Tibial nerve (tissue), 4 donors: Measurements from ENCODE around the gene CDH4. TPM values are rescaled to one million over a fixed set of nuclear protein-coding genes. Genes with fewer than 3 reads are reported as not detected.

Experiments used
- DNase-seq, 2 donors: peaks; one replicate each; pipeline ENCODE4 v3.0.0-alpha.2; 2019; ENCODE audit warnings: low spot score in 2 of 2
- H3K27ac ChIP-seq, 4 donors: fragments of 200-600 bp; sonication (generic) in 3 of 4; one replicate each; pipeline ENCODE4 v1.5.1; 2017 to 2019; ENCODE audit warnings: mild to moderate bottlenecking in 1 of 4
- H3K27me3 ChIP-seq, 2 donors: fragments of 200-600 bp; sonication (generic) in 1 of 2; one replicate each; pipeline versions ENCODE4 v1.5.1 to v1.6.0; 2017 to 2019
- H3K36me3 ChIP-seq, 3 donors: fragments of 200-600 bp; sonication (generic); one replicate each; pipeline ENCODE4 v1.5.1; 2018 to 2019
- H3K4me1 ChIP-seq, 4 donors: fragments of 200-600 bp; sonication (generic) in 3 of 4; one replicate each; pipeline ENCODE4 v1.5.1; 2017 to 2019
- H3K4me3 ChIP-seq, 4 donors: fragments of 200-600 bp; sonication (generic) in 3 of 4; one replicate each; pipeline ENCODE4 v1.5.1; 2017 to 2019; ENCODE audit warnings: mild to moderate bottlenecking in 1 of 4, moderate library complexity in 1 of 4
- H3K9me3 ChIP-seq, 4 donors: fragments of 200-600 bp; sonication (generic) in 3 of 4; one replicate each; pipeline ENCODE4 v1.5.1; 2017 to 2019
- CTCF ChIP-seq, 5 experiments: fragments of 200-600 bp in 3 of 5; fragments of 450-650 bp in 2 of 5; sonication (generic) in 3 of 5; IDR thresholded peaks; one replicate each; pipeline ENCODE4 v1.5.1; 2016 to 2019; ENCODE audit warnings: antibody characterized with exemption in 5 of 5, mild to moderate bottlenecking in 3 of 5, moderate library complexity in 2 of 5
- EP300 ChIP-seq, 2 donors: sonication (generic); formaldehyde crosslinking; IDR thresholded peaks; one replicate each; pipeline ENCODE4 v1.6.1; 2017; ENCODE audit warnings: antibody characterized with exemption in 2 of 2, mild to moderate bottlenecking in 1 of 2
- POLR2A ChIP-seq, 2 donors: fragments of 450-650 bp; IDR thresholded peaks; one replicate each; pipeline ENCODE4 v1.6.1; 2017; ENCODE audit warnings: antibody characterized with exemption in 2 of 2, mild to moderate bottlenecking in 2 of 2, moderate library complexity in 2 of 2
- WGBS, 2 donors: methylation state at CpG; one replicate each; pipeline ENCODE4 v1.1.5; 2018; 5-methylcytosine and 5-hydroxymethylcytosine counted together
- total RNA-seq, 4 donors: library from RNA; depleted of rRNA; stranded (reverse); fragments of >200 nt; gene quantifications; one replicate each; pipeline ENCODE4 v1.1.0, GENCODE V29; 2016

Gene CDH4
- total RNA-seq, 4 donors from 2014 or later: 0.78 to 2.3 (median 1.0) TPM

- TF ChIP-seq POLR2A (IDR thresholded peaks at IDR 0.05): no peak
- TF ChIP-seq CTCF (IDR thresholded peaks at IDR 0.05): no peak
- TF ChIP-seq EP300 (IDR thresholded peaks at IDR 0.05): no peak
These were observed 286.8 kb downstream of the CDH4 start for GRCh38 chr20:61538943-61539265.

GRCh38 chr20:61539706-61540360 lies 287.8 kb downstream of the CDH4 start:
- WGBS, 2 donors: 91 to 95% methylated on average over 19 of the region's 19 CpGs
- Histone ChIP-seq H3K36me3 (no peaks in the 10 kb centered on the region), H3K4me1 (no peaks in the 10 kb centered on the region), H3K9me3 (no peaks in the 10 kb centered on the region), H3K27ac (no peak overlapping the region), H3K27me3 (no peaks in the 10 kb centered on the region), H3K4me3 (no peak overlapping the region)
- TF ChIP-seq EP300 (IDR thresholded peaks at IDR 0.05) (no peak), CTCF (IDR thresholded peaks at IDR 0.05) (no peak), POLR2A (IDR thresholded peaks at IDR 0.05) (no peak)
- no peak for DNase-seq

More at GRCh38 chr20:61538943-61539265, 286.8 kb downstream of the CDH4 start:
- 83 to 87% methylated on average over 8 of the region's 8 CpGs for WGBS, 2 donors
- Histone ChIP-seq H3K9me3 (no peaks in the 10 kb centered on the region), H3K27me3 (no peaks in the 10 kb centered on the region), H3K4me1 (no peaks in the 10 kb centered on the region), H3K4me3 (no peak overlapping the region), H3K36me3 (no peaks in the 10 kb centered on the region), H3K27ac (no peak overlapping the region)
- DNase-seq: no peak

- TF ChIP-seq POLR2A (IDR thresholded peaks at IDR 0.05): no peak
- no peak for TF ChIP-seq EP300 (IDR thresholded peaks at IDR 0.05)
- TF ChIP-seq CTCF (IDR thresholded peaks at IDR 0.05): no peak
- H3K9me3 ChIP-seq: no peaks in the 10 kb centered on the region
- no peak overlapping the region for H3K4me3 ChIP-seq
- H3K27ac ChIP-seq: no peak overlapping the region
- no peak for DNase-seq
- H3K27me3 ChIP-seq: no peaks in the 10 kb centered on the region
- 88 to 89% methylated on average over 7 of the region's 7 CpGs for WGBS, 2 donors
- no peaks in the 10 kb centered on the region for H3K36me3 ChIP-seq
- H3K4me1 ChIP-seq: no peaks in the 10 kb centered on the region
These were observed 289.5 kb downstream of the CDH4 start for GRCh38 chr20:61541537-61541936.

- 87 to 92% methylated on average over 8 of the region's 8 CpGs for WGBS, 2 donors
- H3K4me3 ChIP-seq: no peak overlapping the region
- no peaks in the 10 kb centered on the region for H3K9me3 ChIP-seq
- H3K36me3 ChIP-seq: no peaks in the 10 kb centered on the region
- no peaks in the 10 kb centered on the region for H3K27me3 ChIP-seq
- no peaks in the 10 kb centered on the region for H3K4me1 ChIP-seq
- H3K27ac ChIP-seq: no peak overlapping the region
- DNase-seq: no peak
- TF ChIP-seq EP300 (IDR thresholded peaks at IDR 0.05): no peak
- TF ChIP-seq POLR2A (IDR thresholded peaks at IDR 0.05): no peak
- no peak for TF ChIP-seq CTCF (IDR thresholded peaks at IDR 0.05)
These were observed 291.0 kb downstream of the CDH4 start for GRCh38 chr20:61543086-61543485.

GRCh38 chr20:61543931-61544745 lies 292.1 kb downstream of the CDH4 start:
- Histone ChIP-seq H3K9me3 (no peaks in the 10 kb centered on the region), H3K4me1 (no peaks in the 10 kb centered on the region), H3K4me3 (no peak overlapping the region), H3K36me3 (no peaks in the 10 kb centered on the region), H3K27ac (no peak overlapping the region), H3K27me3 (no peaks in the 10 kb centered on the region)
- 86 to 90% methylated on average over 34 of the region's 34 CpGs for WGBS, 2 donors
- DNase-seq: no peak
- no peak for TF ChIP-seq CTCF (IDR thresholded peaks at IDR 0.05)
- TF ChIP-seq POLR2A (IDR thresholded peaks at IDR 0.05): no peak
- no peak for TF ChIP-seq EP300 (IDR thresholded peaks at IDR 0.05)
